NCI-H526 treated with DMSO at 0.1 percent for 48 hours (cell line): ENCODE results near the gene HMG20B.

Experiments used
- DNase-seq: peaks from one replicate; lab custom pipeline; 2025; lab: John Stamatoyannopoulos, UW

The HMG20B gene

GRCh38 chr19:3607303-3608078, 34.7 kb downstream of the HMG20B start:
- no peak for DNase-seq

- DNase-seq = no peak
Measured at GRCh38 chr19:3608079-3608641, 35.4 kb downstream of the HMG20B start.

DNA sequence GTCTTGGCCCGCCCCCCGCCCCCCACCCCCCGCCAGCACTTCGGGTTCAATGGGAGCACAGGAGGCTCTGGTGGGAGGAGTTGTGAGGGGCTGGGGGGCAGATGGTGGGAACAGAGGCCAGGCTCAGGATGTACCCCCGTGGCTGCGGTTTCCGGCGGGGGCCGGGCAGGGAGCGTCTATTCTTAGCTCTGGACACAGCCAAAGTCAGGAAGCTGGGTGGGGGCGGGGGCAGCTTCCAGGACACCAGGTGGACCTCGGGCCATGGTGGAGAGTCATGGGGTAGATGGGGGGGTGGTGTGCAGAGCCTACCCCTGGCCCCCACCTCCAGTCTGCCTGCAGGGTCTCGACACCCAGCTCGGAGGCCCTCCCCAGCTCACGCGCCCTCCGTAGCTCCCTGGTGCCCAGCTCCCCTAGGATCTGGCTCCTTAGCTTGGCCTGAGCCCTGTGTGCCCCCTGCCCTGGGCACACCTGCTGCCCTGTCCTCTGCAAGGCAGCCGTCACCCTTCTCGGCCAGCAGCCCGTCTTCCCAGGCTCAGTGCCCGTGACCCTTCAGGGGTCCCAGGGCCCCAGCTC, 36.1 kb downstream of the HMG20B start:
- DNase-seq = no peak

GRCh38 chr19:3609779-3610719, 37.3 kb downstream of the HMG20B start:
- DNase-seq = no peak

DNA sequence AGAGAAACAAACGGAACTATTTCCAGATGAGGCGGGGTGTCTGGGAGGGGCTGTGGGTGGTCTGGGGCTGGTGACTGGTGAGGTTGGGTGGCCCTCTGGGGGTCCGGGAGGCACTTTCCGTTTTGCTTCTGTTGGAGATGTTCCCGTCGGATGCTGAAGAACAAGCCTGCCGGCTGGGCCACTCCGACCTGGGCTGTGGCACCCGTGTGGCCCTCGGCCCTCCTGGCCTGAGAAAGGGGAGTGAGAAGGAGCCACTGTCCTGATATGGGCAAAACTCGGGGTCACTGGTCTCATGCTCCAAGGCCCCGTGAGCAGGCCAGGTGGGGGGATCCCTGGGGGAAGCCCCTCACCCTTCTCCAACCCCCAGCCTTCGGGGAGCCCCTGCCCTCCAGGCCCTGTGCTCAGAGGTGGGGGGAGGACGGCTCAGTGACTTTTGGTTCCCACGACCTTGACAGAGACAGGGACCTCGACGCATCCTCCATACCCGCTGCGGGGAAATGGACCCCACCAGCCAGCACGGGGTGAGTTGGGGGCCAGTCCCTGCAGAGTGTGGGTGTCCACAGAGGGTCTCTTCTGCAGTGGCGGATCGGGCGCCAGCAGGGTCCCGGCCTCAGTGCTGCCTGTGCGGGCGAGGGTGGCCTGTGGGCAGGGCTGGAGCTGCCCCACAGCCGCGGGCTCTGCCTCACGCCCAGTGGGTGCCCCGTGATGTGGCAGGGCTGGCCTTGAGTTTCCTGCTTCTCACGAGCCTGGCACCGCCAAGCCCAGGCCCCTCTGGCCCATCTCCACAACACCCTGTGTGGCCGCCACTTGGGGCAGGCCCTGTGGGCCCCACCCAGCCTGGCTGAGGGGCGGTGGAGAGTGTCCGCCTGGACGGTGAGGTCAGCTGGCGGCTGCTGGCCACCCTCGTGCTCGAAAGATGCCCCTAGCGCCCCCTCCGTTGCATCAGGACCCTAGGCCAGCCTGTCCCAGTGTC, 38.3 kb downstream of the HMG20B start:
- DNase-seq = no peak

GRCh38 chr19:3611841-3612240, 39.1 kb downstream of the HMG20B start:
- DNase-seq = no peak

DNA sequence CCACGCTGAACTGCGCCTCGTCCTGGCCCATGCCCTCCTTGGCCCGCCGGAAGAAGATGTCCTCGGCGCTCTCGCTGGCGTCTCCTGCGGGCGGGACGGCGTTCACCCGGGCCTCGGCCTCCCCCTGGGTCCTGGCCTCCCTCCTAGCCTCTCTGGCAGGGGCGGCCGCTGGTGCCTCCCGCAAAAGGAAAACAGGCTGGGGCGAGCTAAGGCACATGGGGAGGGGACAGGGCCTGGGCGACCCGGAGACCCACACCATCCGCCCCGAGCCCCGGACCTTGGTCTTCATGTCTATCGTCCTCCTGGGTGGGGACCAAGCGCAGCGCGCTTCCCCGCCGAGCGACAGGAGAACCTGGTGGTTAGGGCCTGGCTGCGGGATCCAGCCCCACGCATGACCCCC, 39.6 kb downstream of the HMG20B start:
- no peak for DNase-seq

DNA sequence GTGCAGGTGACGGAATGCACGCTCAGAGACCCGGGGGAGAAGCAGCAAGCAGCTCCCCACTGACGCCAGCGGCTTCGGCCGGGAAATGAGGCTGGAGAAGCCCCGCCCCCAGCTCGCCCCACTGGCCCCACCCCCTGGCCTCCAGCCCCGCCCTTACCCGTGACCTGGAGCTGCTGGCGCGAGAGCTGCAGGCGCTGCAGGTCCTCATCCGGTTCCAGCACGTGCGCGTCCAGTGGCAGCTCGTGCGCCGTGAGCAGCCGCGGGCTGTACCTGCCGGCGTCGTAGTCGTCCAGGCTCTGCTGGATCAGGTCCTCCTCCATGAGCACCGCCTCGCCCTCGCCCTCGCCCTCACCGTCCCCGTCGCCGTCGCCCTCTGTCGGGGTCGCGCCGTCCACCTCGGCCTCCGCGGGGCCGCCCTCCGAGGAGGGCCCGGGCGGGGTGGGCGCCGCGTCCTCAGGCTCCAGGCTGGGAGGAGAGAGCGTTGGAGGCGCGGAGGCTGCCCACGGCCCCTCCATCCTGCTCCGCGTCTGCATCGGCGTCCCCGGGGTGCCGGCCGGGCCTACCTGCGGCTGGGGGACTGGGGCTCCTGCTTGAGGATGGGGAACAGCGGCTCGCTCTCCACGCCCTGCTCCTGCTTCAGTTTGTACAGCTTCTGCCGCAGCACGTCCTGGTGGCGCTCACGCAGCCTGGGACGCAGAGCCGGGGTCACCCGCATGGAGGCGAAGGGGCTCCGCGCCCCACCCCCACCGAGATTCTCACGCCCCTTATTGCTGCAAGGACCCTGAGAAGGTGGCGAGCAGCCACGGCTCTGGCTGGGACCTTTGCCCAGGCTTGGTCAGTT, 40.4 kb downstream of the HMG20B start:
- DNase-seq = no peak

DNA sequence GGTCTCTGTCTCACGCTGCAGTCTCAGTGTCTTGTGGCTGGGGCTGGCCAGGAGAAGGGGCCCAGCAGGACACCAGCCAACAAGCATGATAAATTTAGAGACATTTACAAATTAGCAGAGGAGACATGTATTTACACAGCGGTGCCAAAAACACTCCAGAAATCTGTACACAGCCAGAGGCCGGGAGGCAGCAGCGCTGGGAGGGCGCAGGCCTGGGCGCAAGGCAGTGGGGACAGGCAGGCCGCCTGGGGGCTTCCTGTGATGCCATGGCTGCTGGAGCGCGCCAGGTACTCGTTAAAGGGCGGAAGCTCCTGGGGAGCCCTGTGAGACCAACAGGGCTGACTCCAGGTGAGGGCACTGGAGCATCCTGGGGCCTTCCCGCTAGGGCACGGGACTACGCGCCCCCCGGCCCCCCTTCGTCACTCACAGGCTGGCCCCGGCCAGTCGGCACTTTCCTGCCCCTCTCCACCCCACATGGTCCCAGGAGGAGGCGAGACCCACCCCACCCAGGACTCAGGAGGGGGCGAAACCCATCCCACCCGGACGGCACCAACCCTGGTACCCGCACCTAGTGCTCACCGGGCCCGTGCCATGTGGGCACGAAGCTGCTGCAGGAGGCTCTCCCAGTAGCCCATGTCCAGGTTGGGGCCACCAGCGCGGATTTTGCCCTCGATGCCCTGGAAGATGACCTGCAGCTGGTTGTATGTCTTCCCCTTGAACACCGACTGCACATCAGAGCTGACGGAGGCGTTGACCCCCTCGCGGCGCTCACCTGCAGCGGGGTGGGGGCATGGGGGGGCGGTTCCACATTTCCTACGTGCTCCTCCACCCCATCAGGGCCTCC, 41.3 kb downstream of the HMG20B start:
- DNase-seq = no peak

DNA sequence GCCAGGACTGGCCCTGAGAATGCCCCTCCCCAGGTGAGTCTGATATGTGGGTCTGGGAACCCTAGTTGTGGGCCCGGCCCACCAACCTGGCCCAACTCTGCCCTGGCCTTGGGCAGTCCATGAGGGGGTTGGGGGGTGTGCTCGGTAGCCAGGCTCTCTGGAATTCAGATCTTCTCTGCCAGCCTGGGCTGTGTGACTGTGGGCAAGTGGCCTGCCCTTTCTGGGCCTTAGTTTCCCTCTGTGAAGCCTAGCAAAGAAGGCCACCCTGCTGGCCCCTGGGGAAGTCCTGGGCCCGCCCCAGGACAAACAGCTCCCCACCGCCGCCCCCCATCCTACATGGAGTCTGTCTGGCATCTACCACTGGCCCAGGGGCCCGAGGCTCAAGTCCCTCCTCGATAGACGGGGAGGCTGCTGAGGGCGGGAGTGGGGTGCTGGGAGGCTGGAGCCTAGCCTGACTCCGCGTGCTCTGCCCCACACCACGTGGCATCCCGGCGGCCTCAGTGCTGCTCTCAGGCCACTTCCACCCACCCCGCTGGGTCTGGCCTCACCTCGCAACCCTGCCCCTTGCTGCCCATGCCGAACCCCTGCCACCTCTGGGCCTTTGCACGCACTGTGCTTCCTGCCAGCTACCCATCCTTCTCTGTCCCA, 42.2 kb downstream of the HMG20B start:
- no peak for DNase-seq

DNA sequence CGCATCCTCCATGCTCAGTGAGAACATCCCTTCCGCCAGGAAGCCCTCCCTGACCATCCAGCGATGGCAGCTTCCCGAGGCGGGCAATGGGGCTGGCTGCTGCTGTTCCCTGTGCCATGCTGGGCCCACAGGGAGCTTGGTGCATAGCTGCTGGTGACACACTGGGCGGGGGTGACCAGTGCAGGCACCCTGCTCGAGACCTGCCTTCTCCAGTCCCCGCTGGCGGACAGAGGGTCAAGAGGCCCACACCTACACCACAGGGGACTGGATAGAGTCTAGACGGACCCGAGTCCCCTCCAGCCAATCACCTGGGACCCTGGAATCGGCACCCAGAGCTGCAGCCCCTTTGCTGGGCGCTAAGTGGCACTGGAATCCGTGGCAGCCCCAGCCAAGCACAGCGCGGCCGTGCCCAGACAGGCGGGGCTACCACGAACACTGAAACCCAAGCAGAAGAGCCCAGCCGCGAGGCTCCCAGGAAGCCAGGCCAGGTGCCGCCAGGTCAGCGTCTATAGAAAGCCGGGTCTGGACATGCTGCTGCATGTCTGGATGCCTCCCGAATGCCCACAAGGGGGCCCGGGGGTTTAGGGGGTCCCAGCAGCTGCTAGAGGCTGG, 42.9 kb downstream of the HMG20B start:
- no peak for DNase-seq

DNA sequence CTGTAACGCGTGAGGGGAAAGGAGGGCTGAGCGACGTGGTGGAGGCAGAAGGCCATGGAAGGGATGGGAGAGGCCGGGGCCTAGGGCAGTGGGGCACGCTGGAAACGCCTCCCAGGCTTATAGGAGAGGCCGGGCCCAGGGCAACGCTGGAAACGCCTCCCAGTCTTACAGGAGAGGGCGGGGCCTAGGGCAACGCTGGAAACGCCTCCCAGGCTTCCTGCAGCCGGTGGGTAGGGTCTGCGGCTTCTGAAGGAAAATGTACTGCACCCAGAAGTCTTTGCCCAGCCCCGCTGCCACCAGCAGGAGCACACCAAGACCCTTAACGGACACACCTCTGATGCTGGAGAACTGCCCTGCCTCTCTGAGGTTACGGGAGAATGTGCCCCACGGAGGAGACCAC, 44.7 kb downstream of the HMG20B start:
- DNase-seq = no peak

DNA sequence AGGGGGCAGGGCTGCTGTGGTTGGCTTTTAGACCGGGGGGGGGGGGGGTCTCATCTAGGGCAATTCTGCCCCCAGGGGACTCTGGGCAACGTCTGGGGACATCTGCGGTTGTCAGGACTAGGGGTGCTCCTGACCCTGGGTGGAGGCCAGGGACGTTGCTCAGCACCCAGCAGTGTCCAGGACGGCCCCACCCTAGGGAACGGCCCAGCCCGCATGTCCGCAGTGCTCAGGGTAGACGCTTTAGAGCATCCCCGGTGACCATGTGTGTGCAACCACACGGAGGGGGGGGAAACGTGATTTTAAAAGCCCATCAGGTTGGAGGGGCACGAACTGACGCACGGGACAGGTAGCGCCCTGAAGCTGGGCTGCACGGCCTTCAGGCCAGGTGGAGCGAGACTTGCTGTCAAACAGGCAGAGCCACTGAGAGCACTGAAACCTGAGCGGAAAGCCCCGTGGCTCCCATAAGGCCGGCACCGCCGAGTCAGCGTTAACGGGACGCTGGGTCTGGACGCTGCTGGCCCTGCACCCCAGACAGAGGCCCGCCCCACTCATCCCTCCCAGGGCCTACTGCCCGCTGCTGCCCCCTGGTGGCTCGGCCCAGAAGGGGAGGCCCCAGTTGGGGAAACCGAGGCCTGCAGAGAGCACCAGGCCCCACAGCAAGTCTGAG, 45.5 kb downstream of the HMG20B start:
- no peak for DNase-seq

GRCh38 chr19:3618811-3619630, 46.3 kb downstream of the HMG20B start:
- DNase-seq = no peak

DNA sequence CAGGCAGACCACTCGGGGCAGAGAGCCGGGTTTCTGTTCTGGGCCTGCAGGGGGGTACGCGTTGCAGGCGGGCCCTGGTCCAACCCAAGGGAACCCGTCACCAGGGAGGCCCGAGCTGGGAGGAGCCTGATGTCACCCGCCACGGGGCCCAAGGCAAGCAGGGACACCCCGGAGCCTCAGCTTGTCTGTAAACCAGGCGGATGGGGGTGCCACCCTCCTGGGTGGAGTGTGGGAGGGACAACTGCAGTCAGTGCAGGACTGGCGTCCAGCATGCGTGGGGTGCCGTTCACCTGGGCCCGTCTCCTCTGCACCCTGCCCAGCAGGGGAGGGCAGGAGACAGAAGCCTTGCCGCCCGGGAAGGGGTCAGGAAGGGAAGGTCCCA, 46.9 kb downstream of the HMG20B start:
- DNase-seq = no peak

- no peak for DNase-seq
Measured at GRCh38 chr19:3620145-3620816, 47.5 kb downstream of the HMG20B start.
